ENCODE data around the gene TOMM40. TPM values are rescaled to one million over a fixed set of nuclear protein-coding genes. Genes with fewer than 3 reads are reported as not detected.
"Not testable (repeated sequence)": the region's sequence is repeated elsewhere in the genome, so short reads cannot be mapped to it uniquely, and the experiment has no call there.

TOMM40 gene
- total RNA-seq, 2 experiments from 2014 or later = 55.7 to 65.3 TPM

DNA sequence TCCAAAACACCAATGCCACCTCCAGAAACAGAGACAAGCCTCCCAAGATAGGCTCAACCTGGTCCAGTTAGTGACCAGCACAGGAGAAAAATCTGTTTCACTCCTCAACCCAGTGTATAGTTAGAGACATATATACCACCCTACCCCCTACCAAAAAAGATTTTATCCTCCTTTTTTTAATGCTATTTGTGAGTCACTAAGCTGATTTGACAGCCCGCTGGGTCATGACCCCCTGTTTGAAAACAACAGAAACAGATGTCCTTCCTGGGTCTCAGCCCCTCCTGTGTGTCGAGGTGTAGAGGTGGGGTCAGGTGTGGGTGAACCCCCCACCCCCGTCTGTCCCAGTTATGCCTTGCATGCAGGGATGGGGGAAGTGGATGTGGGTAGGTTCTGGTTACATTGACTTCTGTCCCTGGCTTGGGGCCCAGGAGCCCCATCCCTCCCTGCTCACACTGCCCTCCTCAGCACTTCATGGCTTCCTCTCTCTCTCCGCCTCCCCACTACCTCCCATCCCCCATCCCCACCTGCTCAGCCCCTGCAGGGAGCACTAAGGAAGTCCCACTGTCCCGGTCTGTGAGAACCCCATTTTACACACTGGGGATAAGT, 14.0 kb upstream of the TOMM40 start:
- CTCF ChIA-PET = no interaction called here
- DNase-seq = no peak
- POLR2A ChIA-PET = no interaction called here
- Mint-ChIP-seq H3K27me3 (no peaks in the 10 kb centered on the region), H3K4me3 (no peak overlapping the region), H3K9me3 (no peaks in the 10 kb centered on the region), H3K4me1 (peaks cover 4% of the 10 kb centered on the region), H3K27ac (no peak overlapping the region), H3K36me3 (ENCODE audit: low read depth) (no peaks in the 10 kb centered on the region)

DNA sequence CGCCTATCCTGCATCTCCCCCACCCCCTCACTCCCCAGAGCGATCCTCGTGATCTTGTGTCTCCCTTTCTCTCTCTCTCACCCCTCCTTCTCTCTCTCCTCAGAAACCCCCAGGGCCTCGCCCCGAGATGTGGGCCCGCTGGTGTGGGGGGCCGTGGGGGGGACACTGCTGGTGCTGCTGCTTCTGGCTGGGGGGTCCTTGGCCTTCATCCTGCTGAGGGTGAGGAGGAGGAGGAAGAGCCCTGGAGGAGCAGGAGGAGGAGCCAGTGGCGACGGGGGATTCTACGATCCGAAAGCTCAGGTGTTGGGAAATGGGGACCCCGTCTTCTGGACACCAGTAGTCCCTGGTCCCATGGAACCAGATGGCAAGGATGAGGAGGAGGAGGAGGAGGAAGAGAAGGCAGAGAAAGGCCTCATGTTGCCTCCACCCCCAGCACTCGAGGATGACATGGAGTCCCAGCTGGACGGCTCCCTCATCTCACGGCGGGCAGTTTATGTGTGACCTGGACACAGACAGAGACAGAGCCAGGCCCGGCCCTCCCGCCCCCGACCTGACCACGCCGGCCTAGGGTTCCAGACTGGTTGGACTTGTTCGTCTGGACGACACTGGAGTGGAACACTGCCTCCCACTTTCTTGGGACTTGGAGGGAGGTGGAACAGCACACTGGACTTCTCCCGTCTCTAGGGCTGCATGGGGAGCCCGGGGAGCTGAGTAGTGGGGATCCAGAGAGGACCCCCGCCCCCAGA, 12.8 kb upstream of the TOMM40 start:
- H3K9me3 Mint-ChIP-seq = no peaks in the 10 kb centered on the region
- H3K36me3 Mint-ChIP-seq (ENCODE audit: low read depth) = no peaks in the 10 kb centered on the region
- ChIA-PET POLR2A (interaction anchor here (0.6 kb wide), 1 partner anchor 27 kb away, joined by 3 read pairs; no protein-coding TSS in a partner anchor), CTCF (no interaction called here)
- H3K27me3 Mint-ChIP-seq = no peaks in the 10 kb centered on the region
- no peak for DNase-seq
- H3K4me3 Mint-ChIP-seq = no peak overlapping the region
- peaks cover 4% of the 10 kb centered on the region for H3K4me1 Mint-ChIP-seq
- no peak overlapping the region for H3K27ac Mint-ChIP-seq

DNA sequence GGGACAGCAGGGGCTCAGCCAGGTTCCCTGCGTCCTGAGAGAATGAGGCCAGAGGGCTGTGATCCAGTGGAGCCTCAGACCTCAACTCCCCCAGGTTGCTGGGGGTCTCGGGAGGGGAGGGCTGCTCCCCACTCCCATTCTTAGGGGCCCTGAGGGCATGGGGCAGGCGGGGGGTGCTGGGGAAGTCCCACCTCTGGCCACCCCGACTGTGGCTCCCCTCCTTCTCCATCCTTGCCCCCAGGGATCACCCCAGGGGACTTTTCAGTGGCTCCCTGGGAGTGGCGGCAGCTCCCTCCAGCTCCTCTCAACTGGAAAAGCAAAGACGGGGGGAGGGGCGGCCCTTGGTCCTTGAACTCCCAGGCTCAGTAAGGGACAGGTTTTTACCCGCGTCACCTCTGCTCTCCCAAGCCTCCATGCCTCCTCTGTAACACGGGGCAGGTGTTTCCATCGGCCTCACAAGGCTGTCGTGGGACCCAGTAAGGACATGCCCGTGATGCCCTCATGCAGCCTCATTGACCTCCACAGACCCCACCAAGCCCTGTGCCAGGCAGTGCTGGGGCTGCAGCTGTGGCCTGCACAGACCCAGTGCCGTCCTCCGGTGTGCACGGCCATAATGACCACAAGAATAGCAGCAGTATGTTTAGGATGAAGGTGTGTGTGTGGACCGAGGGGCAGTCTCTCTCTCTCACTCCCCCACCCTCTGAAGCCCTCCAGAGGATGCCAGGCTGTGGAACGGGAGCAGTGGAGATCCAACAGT, 11.6 kb upstream of the TOMM40 start:
- CTCF ChIA-PET = no interaction called here
- Mint-ChIP-seq H3K4me1 (peaks cover 4% of the 10 kb centered on the region), H3K27me3 (no peaks in the 10 kb centered on the region), H3K4me3 (no peak overlapping the region), H3K27ac (no peak overlapping the region), H3K9me3 (no peaks in the 10 kb centered on the region), H3K36me3 (ENCODE audit: low read depth) (no peaks in the 10 kb centered on the region)
- POLR2A ChIA-PET = no interaction called here
- DNase-seq = no peak

DNA sequence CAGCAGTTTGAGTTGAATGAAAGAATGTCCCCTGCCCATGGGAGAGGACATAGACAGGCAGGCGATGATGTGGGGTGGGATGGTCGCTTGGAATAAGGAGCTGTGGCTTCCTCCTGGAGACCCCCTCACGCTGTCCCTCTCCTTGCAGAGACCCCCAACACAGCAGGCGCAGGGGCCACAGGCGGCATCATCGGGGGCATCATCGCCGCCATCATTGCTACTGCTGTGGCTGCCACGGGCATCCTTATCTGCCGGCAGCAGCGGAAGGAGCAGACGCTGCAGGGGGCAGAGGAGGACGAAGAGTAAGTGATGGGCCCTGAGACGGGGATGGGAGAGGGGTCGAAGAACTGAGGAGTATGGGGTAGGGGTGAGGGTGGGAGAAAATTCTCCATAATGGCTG, 9.0 kb upstream of the TOMM40 start:
- no peak for DNase-seq
- ChIA-PET POLR2A (no interaction called here), CTCF (no interaction called here)
- no peak overlapping the region for H3K27ac Mint-ChIP-seq
- H3K36me3 Mint-ChIP-seq (ENCODE audit: low read depth) = no peaks in the 10 kb centered on the region
- no peak overlapping the region for H3K4me3 Mint-ChIP-seq
- H3K4me1 Mint-ChIP-seq = peaks cover 3% of the 10 kb centered on the region
- H3K27me3 Mint-ChIP-seq = no peaks in the 10 kb centered on the region
- H3K9me3 Mint-ChIP-seq = no peaks in the 10 kb centered on the region

DNA sequence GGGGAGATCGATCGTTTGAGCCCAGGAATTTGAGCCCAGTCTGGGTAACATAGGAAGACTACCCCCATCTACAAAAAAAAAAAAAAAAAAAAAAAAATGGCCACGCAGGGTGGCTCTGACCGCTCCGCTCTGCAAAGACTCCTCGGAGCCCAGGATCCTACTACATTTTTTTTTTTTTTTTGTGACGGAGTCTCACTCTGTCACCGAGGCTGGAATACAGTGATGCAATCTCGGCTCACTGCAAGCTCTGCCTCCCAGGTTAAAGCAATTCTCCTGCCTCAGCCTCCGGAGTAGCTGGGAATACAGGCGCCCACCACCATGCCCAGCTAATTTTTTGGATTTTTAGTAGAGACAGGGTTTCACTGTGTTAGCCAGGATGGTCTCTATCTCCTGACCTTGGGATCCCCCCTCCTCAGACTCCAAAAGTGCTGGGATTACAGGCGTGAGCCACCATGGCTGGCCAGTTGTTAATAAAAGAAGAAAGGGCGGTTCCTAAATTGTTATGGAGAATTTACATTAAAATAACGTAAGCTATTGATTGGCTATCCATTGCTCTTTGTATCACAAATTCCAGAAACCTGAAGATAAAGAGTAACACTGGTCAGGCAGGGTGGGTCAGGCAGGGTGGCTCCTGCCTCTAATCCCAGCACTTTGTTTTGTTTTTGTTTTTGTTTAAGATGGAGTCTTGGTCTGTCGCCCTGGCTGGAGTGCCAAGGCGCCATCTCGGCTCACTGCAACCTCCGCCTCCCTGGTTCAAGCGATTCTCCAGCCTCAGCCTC, 8.2 kb upstream of the TOMM40 start:
- H3K27ac Mint-ChIP-seq; H3K36me3 Mint-ChIP-seq (ENCODE audit: low read depth); DNase-seq; H3K4me1 Mint-ChIP-seq; H3K4me3 Mint-ChIP-seq; H3K27me3 Mint-ChIP-seq; CTCF ChIA-PET; POLR2A ChIA-PET; H3K9me3 Mint-ChIP-seq: not testable (repeated sequence)

DNA sequence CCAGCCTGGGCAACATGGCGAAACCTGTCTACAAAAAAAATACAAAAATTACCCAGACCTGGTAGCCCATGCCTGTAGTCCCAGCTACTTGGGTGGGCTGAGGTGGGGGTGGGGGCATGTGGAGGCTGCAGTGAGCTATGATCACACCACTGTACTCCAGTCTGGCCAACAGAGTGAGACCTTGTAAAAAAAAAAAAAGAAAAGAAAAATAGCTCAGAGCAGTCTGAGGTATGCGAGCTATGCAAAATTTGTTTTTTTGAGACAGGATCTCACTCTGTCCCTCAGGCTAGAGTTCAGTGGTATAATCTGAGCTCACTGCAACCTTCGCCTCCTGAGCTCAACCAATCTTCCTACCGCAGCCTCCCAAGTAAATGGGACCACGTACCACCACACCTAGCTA, 7.1 kb upstream of the TOMM40 start:
- ChIA-PET CTCF (interaction anchor here (0.5 to 1.3 kb wide), 3 partner anchors 11 to 137 kb away, joined by 3 to 4 read pairs (median 3); no protein-coding TSS in a partner anchor), POLR2A (no interaction called here)
- DNase-seq = no peak
- peaks cover under 1% of the 10 kb centered on the region for H3K4me1 Mint-ChIP-seq
- no peaks in the 10 kb centered on the region for H3K36me3 Mint-ChIP-seq (ENCODE audit: low read depth)
- H3K4me3 Mint-ChIP-seq = no peak overlapping the region
- no peak overlapping the region for H3K27ac Mint-ChIP-seq
- H3K9me3 Mint-ChIP-seq = no peaks in the 10 kb centered on the region
- no peaks in the 10 kb centered on the region for H3K27me3 Mint-ChIP-seq

DNA sequence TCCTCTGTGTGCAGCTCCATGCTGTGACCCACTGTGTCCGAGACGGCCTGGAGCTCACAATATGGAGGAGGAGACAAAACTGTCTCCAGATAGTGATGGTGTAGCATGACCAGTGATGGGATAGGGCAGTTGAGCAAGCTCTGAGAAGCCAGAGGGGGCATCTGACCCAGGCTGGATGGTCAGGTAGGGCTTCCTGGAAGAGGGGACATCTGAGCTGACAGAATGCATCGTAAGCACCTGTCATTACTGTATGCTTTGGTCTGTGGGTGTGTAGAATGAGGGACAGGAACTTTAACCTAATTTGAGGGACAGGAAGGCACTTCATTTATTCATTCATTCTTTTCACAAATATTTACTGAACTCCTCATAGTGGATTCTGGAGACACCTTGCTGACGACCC, 6.5 kb upstream of the TOMM40 start:
- POLR2A ChIA-PET = no interaction called here
- CTCF ChIA-PET = interaction anchor here (0.5 to 1.3 kb wide), 3 partner anchors 10 to 136 kb away, joined by 3 to 4 read pairs (median 3); no protein-coding TSS in a partner anchor

DNA sequence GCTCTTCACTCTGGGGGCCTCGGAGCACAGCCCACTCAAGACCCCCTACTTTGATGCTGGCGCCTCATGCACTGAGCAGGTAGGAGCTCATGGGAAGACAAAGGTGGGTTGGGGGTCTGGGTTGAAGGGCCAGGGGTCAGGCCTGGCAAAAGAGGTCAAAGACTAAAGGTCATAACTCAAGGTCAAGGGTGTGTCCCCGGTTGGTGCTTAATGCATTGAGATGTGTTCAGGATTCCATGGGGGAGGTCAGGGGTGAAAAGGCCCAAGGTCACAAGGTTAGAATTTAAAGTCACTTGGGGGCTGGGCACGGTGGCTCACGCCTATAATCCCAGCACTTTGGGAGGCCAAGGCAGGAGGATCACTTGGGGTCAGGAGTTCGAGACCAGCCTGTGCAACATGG, 4.9 kb upstream of the TOMM40 start:
- POLR2A ChIA-PET = no interaction called here
- no peak for DNase-seq
- peaks cover 2% of the 10 kb centered on the region for H3K36me3 Mint-ChIP-seq (ENCODE audit: low read depth)
- H3K27me3 Mint-ChIP-seq = no peaks in the 10 kb centered on the region
- H3K4me1 Mint-ChIP-seq = peaks cover 11% of the 10 kb centered on the region
- H3K4me3 Mint-ChIP-seq = no peak overlapping the region
- H3K9me3 Mint-ChIP-seq = no peaks in the 10 kb centered on the region
- H3K27ac Mint-ChIP-seq = no peak overlapping the region
- CTCF ChIA-PET = interaction anchor here (1.0 to 1.3 kb wide), 2 partner anchors 12 to 40 kb away, joined by 3 read pairs; partner anchors contain the start of gene NECTIN2

More for the DNA sequence above, 6.5 kb upstream of the TOMM40 start:
- DNase-seq = no peak
- Mint-ChIP-seq H3K27me3 (no peaks in the 10 kb centered on the region), H3K9me3 (no peaks in the 10 kb centered on the region), H3K4me3 (no peak overlapping the region), H3K27ac (no peak overlapping the region), H3K4me1 (peaks cover 4% of the 10 kb centered on the region), H3K36me3 (ENCODE audit: low read depth) (no peaks in the 10 kb centered on the region)

DNA sequence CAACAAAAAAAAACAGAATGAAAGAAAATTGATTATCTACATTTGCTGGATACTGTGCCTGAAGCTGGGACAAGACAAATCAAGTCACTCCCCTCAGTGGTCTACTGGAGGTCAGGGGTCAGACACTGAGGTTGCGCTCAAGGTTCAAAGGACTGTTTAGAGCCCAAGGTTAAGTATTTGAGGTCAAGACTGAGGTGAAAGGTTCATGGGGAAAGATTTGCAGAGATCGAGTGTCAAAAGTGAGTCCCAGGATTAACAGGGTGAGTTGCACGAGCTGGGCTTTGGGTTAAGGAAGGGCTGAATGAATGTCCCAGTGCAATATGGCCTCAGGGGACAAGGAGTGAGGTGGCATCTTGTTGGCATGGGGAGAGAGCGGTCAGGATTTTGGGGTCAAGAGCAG, 3.4 kb upstream of the TOMM40 start:
- peaks cover 22% of the 10 kb centered on the region for H3K4me1 Mint-ChIP-seq
- POLR2A ChIA-PET = interaction anchor here (0.6 kb wide), 1 partner anchor 172 kb away, joined by 3 read pairs; no protein-coding TSS in a partner anchor
- peaks cover 8% of the 10 kb centered on the region for H3K36me3 Mint-ChIP-seq (ENCODE audit: low read depth)
- DNase-seq = no peak
- no peaks in the 10 kb centered on the region for H3K27me3 Mint-ChIP-seq
- no peaks in the 10 kb centered on the region for H3K9me3 Mint-ChIP-seq
- CTCF ChIA-PET = interaction anchor here (0.6 to 0.8 kb wide), 2 partner anchors 115 to 192 kb away, joined by 3 to 4 read pairs; partner anchors contain the start of gene GEMIN7
- H3K27ac Mint-ChIP-seq = peak overlapping the region; percentile 62
- no peak overlapping the region for H3K4me3 Mint-ChIP-seq

DNA sequence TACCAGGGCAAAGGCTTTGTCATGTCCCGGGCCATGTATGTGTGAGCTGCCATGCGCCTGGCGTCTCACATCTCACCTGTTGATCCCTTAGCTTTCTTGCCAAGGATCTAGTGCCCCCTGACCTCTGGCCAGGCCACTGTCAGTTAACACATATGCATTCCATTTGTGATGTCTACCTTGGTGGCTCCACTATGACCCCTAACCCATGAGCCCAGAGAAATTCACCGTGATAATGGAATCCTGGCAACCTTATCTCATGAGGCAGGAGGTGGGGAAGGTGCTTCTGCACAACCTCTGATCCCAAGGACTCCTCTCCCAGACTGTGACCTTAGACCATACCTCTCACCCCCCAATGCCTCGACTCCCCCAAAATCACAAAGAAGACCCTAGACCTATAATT, 2.7 kb upstream of the TOMM40 start:
- DNase-seq, H3K27me3 Mint-ChIP-seq, H3K27ac Mint-ChIP-seq, POLR2A ChIA-PET, H3K4me3 Mint-ChIP-seq, H3K9me3 Mint-ChIP-seq: not testable (repeated sequence)
- peaks cover 14% of the 10 kb centered on the region for H3K36me3 Mint-ChIP-seq (ENCODE audit: low read depth)
- peaks cover 28% of the 10 kb centered on the region for H3K4me1 Mint-ChIP-seq
- CTCF ChIA-PET = interaction anchor here (0.8 kb wide), 1 partner anchor 191 kb away, joined by 3 read pairs; the partner anchor contains the start of gene GEMIN7

DNA sequence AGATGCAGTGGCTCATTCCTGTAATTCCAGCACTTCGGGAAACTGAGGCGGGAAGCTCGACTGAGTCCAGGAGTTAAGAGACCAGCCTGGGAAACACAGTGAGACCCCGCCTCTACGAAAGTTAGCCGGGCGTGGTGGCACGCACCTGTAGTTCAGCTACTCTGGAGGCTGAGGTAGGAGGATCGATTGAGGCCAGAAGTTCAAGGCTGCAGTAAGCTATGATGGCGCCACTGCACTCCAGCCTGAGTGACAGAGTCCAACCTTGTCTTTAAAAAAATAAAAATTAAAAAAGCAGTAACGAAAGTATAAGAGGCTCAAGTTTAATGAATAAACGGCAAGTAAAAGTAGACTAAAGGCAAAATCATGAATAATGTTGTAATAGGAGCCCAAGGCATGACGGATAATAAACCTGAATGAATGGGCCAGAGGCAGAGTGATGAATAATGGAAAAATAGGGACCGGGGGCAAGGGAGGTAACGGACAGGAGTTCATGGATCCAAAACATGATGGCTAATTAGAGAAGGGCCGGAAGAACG, 1.2 kb upstream of the TOMM40 start:
- Mint-ChIP-seq H3K27ac (peak overlapping the region; percentile 89), H3K9me3 (no peaks in the 10 kb centered on the region), H3K4me1 (peaks cover 28% of the 10 kb centered on the region), H3K27me3 (no peaks in the 10 kb centered on the region), H3K4me3 (peak overlapping the region; percentile 69), H3K36me3 (ENCODE audit: low read depth) (peaks cover 21% of the 10 kb centered on the region)
- DNase-seq = no peak
- ChIA-PET CTCF (interaction anchor here (1.0 to 1.4 kb wide), 3 partner anchors 41 to 288 kb away, joined by 3 to 4 read pairs (median 3); partner anchors contain the start of genes BLOC1S3, NECTIN2 and TRAPPC6A), POLR2A (interaction anchor here (0.6 to 0.7 kb wide), 3 partner anchors 88 to 148 kb away, joined by 3 to 4 read pairs (median 4); no protein-coding TSS in a partner anchor)
